Endothelial cell of umbilical vein (primary cell): ENCODE measurements around the gene KIF6. TPM values are rescaled to one million over a fixed set of nuclear protein-coding genes. Genes with fewer than 3 reads are reported as not detected.

Source experiments
- BruUV-seq: library from RNA; stranded (reverse); fragments of 400-500 nt; replicated peaks from 2 replicates; lab custom pipeline; 2021; lab: Mats Ljungman, UMichigan
- CTCF ChIA-PET: fragments of 300-600, 350-600 bp; sonication (Branson Sonifier 250); formaldehyde crosslinking; loops from one replicate; lab custom pipeline; 2021; ENCODE audit warnings: antibody characterized with exemption, inconsistent platforms; lab: Charles Lee
- POLR2A ChIA-PET: fragments of 300-600, 350-600 bp; sonication (Branson Sonifier 250); formaldehyde crosslinking; loops from one replicate; lab custom pipeline; 2021; ENCODE audit warnings: antibody characterized with exemption, inconsistent platforms; lab: Charles Lee
- DNase-seq: peaks from one replicate; pipeline ENCODE4 v3.0.0-alpha.2; 2011; ENCODE audit warnings: low read depth, low spot score
- FAIRE-seq: peaks from 2 replicates; lab custom pipeline; 2011; peaks lifted over from hg19 to GRCh38; lab: Jason Lieb, UNC
- H2AFZ ChIP-seq: 2 replicates; pipeline ENCODE4 v1.6.0; 2012; ENCODE audit warnings: low read depth, low read length, control low read depth, inconsistent platforms
- H3K27ac ChIP-seq: 2 replicates; pipeline ENCODE4 v1.5.1; 2011; ENCODE audit warnings: low read depth, mild to moderate bottlenecking, control low read depth, low read length, moderate library complexity; ENCODE audit not compliant: insufficient read depth
- H3K27me3 ChIP-seq, 2 experiments: 2 replicates each; pipeline versions ENCODE4 v1.6.0 to v1.6.1; 2011; ENCODE audit warnings: low read length in 2 of 2, mixed read lengths in 1 of 2; ENCODE audit not compliant: control insufficient read depth in 2 of 2, insufficient read depth in 2 of 2
- H3K36me3 ChIP-seq, 2 experiments: 2 replicates in 1 of 2; 3 replicates in 1 of 2; pipeline ENCODE4 v1.5.1; 2011; ENCODE audit warnings: low read length in 2 of 2, mild to moderate bottlenecking in 1 of 2, moderate library complexity in 1 of 2; ENCODE audit not compliant: control insufficient read depth in 2 of 2, insufficient read depth in 2 of 2; ENCODE audit errors: extremely low read depth in 1 of 2
- H3K4me1 ChIP-seq: 3 replicates; pipeline ENCODE4 v1.5.1; 2011; ENCODE audit warnings: mild to moderate bottlenecking, low read length; ENCODE audit not compliant: control insufficient read depth, insufficient read depth; ENCODE audit errors: extremely low read depth
- H3K4me2 ChIP-seq: 2 replicates; pipeline ENCODE4 v1.6.1; 2011; ENCODE audit warnings: low read length, control low read depth, mixed read lengths; ENCODE audit not compliant: insufficient read depth
- H3K4me3 ChIP-seq, 3 experiments: fragments of 200-600 bp in 1 of 3; sonication (generic), shearing (Covaris generic) in 1 of 3; replicated peaks in 1 of 3; 2 replicates each; pipeline ENCODE4 v1.5.1; 2011 to 2016; ENCODE audit warnings: control low read depth in 3 of 3, low read length in 3 of 3, mild to moderate bottlenecking in 2 of 3, inconsistent platforms in 1 of 3, low read depth in 1 of 3, moderate library complexity in 1 of 3; ENCODE audit not compliant: insufficient read depth in 1 of 3
- H3K79me2 ChIP-seq: 2 replicates; pipeline ENCODE4 v1.6.0; 2012; ENCODE audit warnings: low read length, inconsistent platforms; ENCODE audit not compliant: control insufficient read depth, insufficient read depth
- H3K9ac ChIP-seq: replicated peaks from 2 replicates; pipeline ENCODE3; 2011; ENCODE audit warnings: low read length, control low read depth; ENCODE audit not compliant: insufficient read depth; ENCODE audit errors: extremely low read depth
- H3K9me1 ChIP-seq: replicated peaks from 3 replicates; pipeline ENCODE4 v1.6.0; 2011; ENCODE audit warnings: mild to moderate bottlenecking, low read length; ENCODE audit not compliant: control insufficient read depth, insufficient read depth; ENCODE audit errors: extremely low read depth
- H3K9me3 ChIP-seq: replicated peaks from 2 replicates; pipeline ENCODE4 v1.5.1; 2012; ENCODE audit warnings: low read length, inconsistent platforms; ENCODE audit not compliant: control insufficient read depth, insufficient read depth
- H4K20me1 ChIP-seq: replicated peaks from 2 replicates; pipeline ENCODE3; 2011; ENCODE audit warnings: mild to moderate bottlenecking, low read length; ENCODE audit not compliant: control insufficient read depth, insufficient read depth; ENCODE audit errors: extremely low read depth
- CTCF ChIP-seq, 2 donors: IDR thresholded peaks; 1 replicate in 1 of 2; 2 replicates in 1 of 2; pipeline ENCODE4 v1.5.1; 2011; ENCODE audit warnings: low read length in 2 of 2, mild to moderate bottlenecking in 2 of 2, moderate library complexity in 2 of 2, control low read depth in 1 of 2, inconsistent platforms in 1 of 2, low read depth in 1 of 2; ENCODE audit not compliant: insufficient read depth in 1 of 2; ENCODE audit errors: extremely low read depth in 1 of 2
- FOS ChIP-seq: IDR thresholded peaks from 2 replicates; pipeline ENCODE4 v1.6.1; 2011; ENCODE audit warnings: mild to moderate bottlenecking, low read length, moderate library complexity, borderline replicate concordance; ENCODE audit not compliant: insufficient read depth
- GATA2 ChIP-seq: IDR thresholded peaks from 2 replicates; pipeline ENCODE4 v1.7.0; 2011; ENCODE audit warnings: low read depth, mild to moderate bottlenecking, moderate library complexity, mixed read lengths, low read length; ENCODE audit not compliant: insufficient read length, insufficient read depth
- MAX ChIP-seq: IDR thresholded peaks from 2 replicates; pipeline ENCODE4 v1.6.1; 2011; ENCODE audit not compliant: insufficient read depth, insufficient read length
- MYC ChIP-seq: IDR thresholded peaks from one replicate; pipeline ENCODE4 v1.6.1; 2011; ENCODE audit warnings: mild to moderate bottlenecking, low read depth, low read length
- POLR2AphosphoS5 ChIP-seq: IDR thresholded peaks from 2 replicates; pipeline ENCODE4 v1.6.1; 2012; ENCODE audit warnings: low read depth, mild to moderate bottlenecking, control low read depth, low read length, moderate library complexity; ENCODE audit not compliant: insufficient read depth
- dilution Hi-C: fragments of 300-500 bp; cut with MboI; formaldehyde crosslinking; loops from one replicate; pipeline ENCODE4 v1.15.0; 2019; ENCODE audit warnings: low sequenced_read_pairs; ENCODE audit not compliant: extremely low pct_ligation_motif_present
- intact Hi-C: fragments of 100-400 bp; cut with micrococcal nuclease; formaldehyde crosslinking; loops from one replicate; pipeline ENCODE4 v1.10.0; 2022
- polyA plus RNA-seq, 4 experiments: library from polyadenylated mRNA; depleted of rRNA in 3 of 4; stranded (reverse) in 3 of 4; unstranded in 1 of 4; fragments of >200 nt; gene quantifications; 2 replicates each; pipeline versions ENCODE4 v1.2.1 to v1.2.3, GENCODE V29; 2011 to 2012; ENCODE audit warnings: missing spikeins in 1 of 4
- total RNA-seq: library from RNA; stranded (reverse); gene quantifications from 2 replicates; pipeline ENCODE4 v1.2.3, GENCODE V29; 2021

The KIF6 gene
- total and polyA plus RNA-seq, 2 donors (not counting 3 experiments of a cell fraction or from before 2014, with no cell fraction given) = not detected

- H3K27me3 ChIP-seq = no peaks in the 10 kb centered on the region
- intact Hi-C loops (loop anchor here (10.0 kb wide), 1 partner anchor 647 kb away; no protein-coding TSS in a partner anchor), dilution Hi-C loops (no loop called here)
- FAIRE-seq = no peak
- no peak for TF ChIP-seq FOS
- no peak for TF ChIP-seq CTCF (IDR thresholded peaks at IDR 0.05; ENCODE audit: extremely low read depth in 1 of 2, insufficient read depth in 1 of 2, low read depth in 1 of 2, low read length in 2 of 2)
- TF ChIP-seq MAX = no peak
- no peak for TF ChIP-seq GATA2
- TF ChIP-seq MYC = no peak
- no peak for TF ChIP-seq POLR2AphosphoS5
- no peaks in the 10 kb centered on the region for H3K36me3 ChIP-seq
- no peak overlapping the region for H2AFZ ChIP-seq
- no peak overlapping the region for H3K4me3 ChIP-seq
- CTCF ChIA-PET = no interaction called here
- no peaks in the 10 kb centered on the region for H3K9me1 ChIP-seq
- no peak overlapping the region for H3K27ac ChIP-seq
- POLR2A ChIA-PET = no interaction called here
- no TSS peak for BruUV-seq
- H3K4me1 ChIP-seq = no peaks in the 10 kb centered on the region
- no peak overlapping the region for H3K9ac ChIP-seq
- H3K79me2 ChIP-seq = no peaks in the 10 kb centered on the region
- DNase-seq = no peak
- H3K9me3 ChIP-seq = no peaks in the 10 kb centered on the region
- no peak overlapping the region for H3K4me2 ChIP-seq
- no peaks in the 10 kb centered on the region for H4K20me1 ChIP-seq
Observed at GRCh38 chr6:39498096-39498495, 227.1 kb downstream of the KIF6 start.
